HG03280 (cell line): ENCODE results near the gene CRTC2.

Source experiments
- ATAC-seq: cut with Tn5 transposase; IDR thresholded peaks from one replicate; pipeline ENCODE4 v1.9.1; 2021; ENCODE audit warnings: mild to moderate bottlenecking, moderate library complexity; ENCODE audit not compliant: unreplicated experiment

Gene CRTC2

GRCh38 chr1:153976819-153977249 lies 18.4 kb upstream of the CRTC2 start:
- ATAC-seq, result no peak

GRCh38 chr1:153973525-153973924 lies 15.1 kb upstream of the CRTC2 start:
- no peak for ATAC-seq

DNA sequence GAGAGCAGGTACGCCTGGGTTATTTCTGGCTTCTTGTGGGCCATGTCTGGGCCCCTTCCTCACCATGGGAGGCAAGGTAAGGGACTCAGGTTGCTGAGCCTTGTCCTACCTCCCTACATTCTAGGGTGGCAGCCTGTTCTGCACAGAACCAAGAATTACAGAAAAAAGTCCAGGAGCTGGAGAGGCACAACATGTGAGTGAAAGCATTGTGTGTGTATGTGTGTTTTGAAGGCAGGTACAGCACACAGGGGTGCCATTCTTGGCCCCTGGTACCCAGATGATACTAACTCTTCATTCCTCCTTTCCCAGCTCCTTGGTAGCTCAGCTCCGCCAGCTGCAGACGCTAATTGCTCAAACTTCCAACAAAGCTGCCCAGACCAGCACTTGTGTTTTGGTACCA lies 14.7 kb upstream of the CRTC2 start:
- no peak for ATAC-seq

- ATAC-seq, result no peak
Measured at GRCh38 chr1:153970346-153970745, 11.9 kb upstream of the CRTC2 start.

DNA sequence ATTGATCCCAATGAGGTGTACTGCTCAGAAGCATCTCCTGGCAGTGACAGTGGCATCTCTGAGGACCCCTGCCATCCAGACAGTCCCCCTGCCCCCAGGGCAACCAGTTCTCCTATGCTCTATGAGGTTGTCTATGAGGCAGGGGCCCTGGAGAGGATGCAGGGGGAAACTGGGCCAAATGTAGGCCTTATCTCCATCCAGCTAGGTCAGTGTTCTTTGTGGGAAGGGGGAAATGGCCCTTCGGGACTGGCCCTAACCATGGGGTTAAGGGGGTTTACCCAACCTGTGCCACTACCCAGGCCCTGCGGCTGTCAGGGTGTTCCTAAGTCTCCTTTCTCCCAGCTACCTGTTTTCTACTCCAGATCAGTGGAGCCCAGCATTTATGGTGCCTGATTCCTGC lies 10.6 kb upstream of the CRTC2 start:
- no peak for ATAC-seq

DNA sequence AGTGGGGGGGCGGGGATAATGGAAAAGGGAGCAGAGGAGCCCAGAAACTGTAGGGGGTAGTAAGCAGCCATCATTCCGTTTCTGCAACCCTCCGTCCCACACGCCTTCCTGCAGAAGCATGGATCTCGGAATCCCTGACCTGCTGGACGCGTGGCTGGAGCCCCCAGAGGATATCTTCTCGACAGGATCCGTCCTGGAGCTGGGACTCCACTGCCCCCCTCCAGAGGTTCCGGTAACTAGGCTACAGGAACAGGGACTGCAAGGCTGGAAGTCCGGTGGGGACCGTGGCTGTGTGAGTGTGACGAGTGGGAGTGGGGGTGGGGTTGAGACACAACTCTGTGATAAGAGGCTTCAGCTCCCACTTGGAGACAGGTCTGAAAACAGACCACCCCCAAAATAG lies 10.0 kb upstream of the CRTC2 start:
- ATAC-seq, result no peak

GRCh38 chr1:153968000-153968363 lies 9.6 kb upstream of the CRTC2 start:
- no peak for ATAC-seq

DNA sequence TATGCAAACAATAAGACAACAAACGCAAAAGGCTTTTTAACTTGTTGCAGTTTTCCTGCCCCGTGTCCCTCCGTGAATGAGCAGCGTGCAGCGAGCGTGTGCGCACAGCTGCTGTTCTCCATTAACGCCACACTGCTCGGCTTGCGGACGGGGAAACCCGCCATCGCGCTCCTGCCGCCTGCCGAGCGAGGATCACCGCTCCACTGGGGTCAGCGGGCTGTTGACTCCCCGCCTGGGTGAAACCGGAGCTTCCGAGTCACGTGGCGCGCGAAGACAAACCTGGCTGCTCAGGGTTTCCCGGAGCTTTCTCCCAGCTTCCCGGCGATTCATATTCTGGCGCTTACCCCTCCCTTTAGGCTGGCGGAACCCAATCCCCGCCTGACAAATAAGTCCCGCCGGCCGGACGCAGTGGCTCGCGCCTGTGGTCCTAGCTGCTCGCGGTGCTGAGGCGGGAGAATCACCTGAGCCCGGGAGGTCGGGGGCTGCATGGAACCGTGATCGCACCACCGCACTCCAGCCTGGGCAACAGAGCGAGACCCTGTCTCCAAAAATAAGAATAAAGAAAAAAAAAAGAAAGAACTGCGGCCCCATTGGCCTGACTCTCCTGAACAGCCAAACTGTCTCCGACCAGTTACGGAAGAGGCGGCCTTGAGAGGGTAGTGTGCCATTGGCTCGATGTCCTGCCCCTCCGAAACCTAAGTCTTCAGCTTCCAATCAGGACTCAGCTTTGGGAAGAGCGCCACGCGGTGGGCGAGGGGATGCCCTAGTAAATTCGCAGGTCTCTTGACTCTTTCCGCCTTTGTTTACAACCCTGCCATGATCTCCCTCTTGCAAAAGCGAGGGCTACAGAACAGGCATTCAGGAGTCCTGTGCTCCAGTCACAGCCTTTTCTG lies 8.9 kb upstream of the CRTC2 start, which contains the start of gene CREB3L4:
Gene CREB3L4, plus strand, starts transcription at position 796 of the 893 bp plus-strand sequence. CDS start 624 bp downstream, outside the sequence.
- ATAC-seq, result peak; percentile 74

GRCh38 chr1:153963850-153964331 lies 5.5 kb upstream of the CRTC2 start:
- peak; percentile 0 for ATAC-seq

GRCh38 chr1:153963030-153963849 lies 4.8 kb upstream of the CRTC2 start, which contains the start of gene SLC39A1:
SLC39A1 (minus strand) TSS chr1:153963537; CDS start chr1:153962715, 822 bp downstream.
- ATAC-seq, result peak; percentile 47

DNA sequence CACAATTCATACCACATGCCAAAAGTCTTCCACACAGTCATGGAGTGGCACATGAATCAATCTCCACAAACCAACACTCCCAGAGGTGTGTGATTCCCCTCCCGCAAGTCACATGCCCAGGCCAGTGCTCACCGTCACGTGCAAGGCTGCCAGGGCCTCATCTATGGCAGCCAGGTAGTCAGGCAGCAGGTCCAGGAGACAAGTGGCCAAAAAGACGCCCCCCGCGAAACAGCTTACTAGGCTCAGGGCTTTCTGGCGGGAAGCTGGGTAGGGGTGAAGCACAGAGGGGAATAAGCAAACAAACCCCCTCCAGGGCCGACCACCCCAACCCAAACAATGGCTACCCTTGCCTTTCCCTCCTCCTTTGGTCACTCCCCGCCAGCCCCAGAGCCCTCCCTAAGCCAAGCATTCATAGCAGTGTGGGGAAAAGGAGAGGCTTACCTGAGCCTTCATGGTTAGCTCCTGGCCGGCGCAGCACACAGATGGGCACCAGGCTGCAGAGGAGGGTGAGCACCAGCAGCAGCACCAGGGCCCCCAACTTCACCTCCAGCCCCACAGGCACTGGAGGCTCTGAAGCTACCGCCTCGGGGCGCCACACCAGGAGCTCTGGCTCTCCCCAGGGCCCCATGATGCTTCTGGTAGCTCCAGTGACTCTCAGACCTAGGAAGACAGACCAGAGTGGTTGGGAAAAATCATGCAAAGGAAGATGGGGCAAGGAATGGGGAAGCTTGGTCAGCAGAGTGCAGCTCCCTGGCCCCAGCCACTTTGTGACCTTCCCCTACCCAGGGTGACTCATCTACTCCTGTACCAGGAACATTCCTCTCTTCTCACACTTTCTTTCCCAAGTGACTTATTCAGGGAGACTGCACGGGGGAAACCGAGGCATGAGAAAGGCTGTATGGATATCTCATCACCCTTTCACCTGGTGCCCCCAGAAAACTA lies 3.9 kb upstream of the CRTC2 start:
- no peak for ATAC-seq

GRCh38 chr1:153961421-153961820 lies 3.0 kb upstream of the CRTC2 start:
- no peak for ATAC-seq

DNA sequence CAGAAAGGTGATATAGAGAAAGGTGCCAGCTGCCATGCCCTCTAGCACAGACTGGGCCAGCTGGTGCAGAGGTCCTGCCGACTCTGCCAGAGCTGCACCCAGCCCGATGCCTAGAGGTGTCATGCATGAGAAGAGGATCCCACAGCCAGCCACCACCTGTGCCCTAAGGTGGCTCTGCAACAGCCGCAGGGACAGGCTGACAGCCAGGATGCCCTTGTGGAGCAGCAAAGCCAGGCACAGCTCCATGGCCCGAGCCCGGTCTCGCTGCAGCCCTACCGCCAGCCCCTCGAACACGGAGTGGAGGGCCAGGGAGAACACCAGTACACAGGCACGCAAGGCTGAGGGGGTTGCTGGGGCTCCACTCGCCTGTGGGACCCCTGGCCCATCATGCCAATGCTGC lies 1.8 kb upstream of the CRTC2 start:
- no peak for ATAC-seq

GRCh38 chr1:153959454-153959853 lies 1.0 kb upstream of the CRTC2 start:
- ATAC-seq, result no peak

DNA sequence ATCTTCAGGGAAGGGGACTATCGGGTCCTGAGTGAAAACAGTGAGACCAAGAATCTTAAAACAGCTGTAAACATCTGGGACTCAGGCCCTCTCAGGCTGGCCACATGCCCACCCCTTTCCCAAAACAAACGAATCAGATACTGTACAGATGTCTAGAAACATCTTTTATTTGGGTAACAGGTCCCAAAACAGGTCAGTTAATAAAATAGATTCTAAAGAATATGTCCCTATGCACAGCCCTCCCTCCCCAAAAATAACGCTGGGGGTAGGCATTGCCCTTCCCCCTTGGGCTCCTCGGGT lies 499 bp upstream of the CRTC2 start:
- no peak for ATAC-seq

DNA sequence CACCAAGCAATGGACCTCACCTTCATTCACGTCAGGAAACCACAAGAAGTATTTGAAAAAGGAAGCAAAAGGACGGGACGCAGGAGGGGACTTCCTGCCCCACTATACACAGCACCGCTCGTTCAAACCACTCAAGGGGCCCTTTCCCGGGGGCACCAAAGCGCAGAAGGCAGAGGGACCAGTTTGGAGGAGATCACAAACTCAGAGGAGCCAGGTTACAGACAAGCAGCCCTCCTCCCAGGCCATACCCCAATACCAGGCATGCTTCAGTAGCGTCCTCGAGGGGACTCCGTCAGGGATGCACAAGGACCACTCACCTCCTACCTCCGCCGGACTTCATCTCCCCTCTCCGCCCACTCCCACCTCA lies 685 bp downstream of the CRTC2 start:
- ATAC-seq, result peak; percentile 11

- ATAC-seq, result no peak
Measured at GRCh38 chr1:153956997-153957715, 1.3 kb downstream of the CRTC2 start.

DNA sequence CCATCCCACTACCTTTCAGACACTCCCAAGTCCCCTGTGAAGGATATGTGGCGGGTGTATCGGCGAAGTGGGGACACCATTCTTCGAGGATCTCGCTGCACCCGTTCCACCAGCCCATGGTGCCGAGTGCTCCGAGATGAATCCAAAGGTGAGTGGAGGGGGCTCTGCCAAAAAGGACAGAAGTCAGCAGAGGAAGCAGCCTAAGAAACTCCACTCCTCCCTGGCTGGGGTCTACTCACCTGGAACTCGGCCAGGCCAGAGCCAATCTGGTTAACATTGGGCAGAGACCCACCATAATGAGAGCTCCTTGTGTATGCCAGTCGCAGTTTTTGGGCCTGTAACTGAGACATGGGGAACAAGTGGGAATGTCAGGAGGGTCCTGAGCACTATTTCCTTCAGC lies 3.6 kb downstream of the CRTC2 start:
- ATAC-seq, result no peak

GRCh38 chr1:153953859-153954365 lies 4.5 kb downstream of the CRTC2 start:
- no peak for ATAC-seq

- no peak for ATAC-seq
Measured at GRCh38 chr1:153951801-153952200, 6.6 kb downstream of the CRTC2 start.
